Astrocyte of the spinal cord (primary cell): Measurements from ENCODE around the gene CSNK2A1.
A peak's percentile ranks its signal among the peaks of the same experiment; 100 is the strongest.
"Not testable (repeated sequence)": the region's sequence is repeated elsewhere in the genome, so short reads cannot be mapped to it uniquely, and the experiment has no call there.

Experiments
- DNase-seq: peaks from one replicate; pipeline ENCODE4 v3.0.0; 2011; ENCODE audit warnings: low read depth, low spot score
- H3K4me3 ChIP-seq: 2 replicates; pipeline ENCODE4 v1.5.1; 2011; ENCODE audit warnings: low read depth, mild to moderate bottlenecking, low read length, moderate library complexity
- in situ Hi-C: cut with HindIII; loops from 2 replicates; pipeline ENCODE4 v1.10.0; 2017; ENCODE audit warnings: low sequenced_read_pairs
- TF ChIP-seq, protein P1 (sequence below): IDR thresholded peaks from 2 replicates; pipeline ENCODE4 v1.5.1; 2012; ENCODE audit warnings: low read depth, mild to moderate bottlenecking, low read length, inconsistent platforms

The CSNK2A1 gene

DNA sequence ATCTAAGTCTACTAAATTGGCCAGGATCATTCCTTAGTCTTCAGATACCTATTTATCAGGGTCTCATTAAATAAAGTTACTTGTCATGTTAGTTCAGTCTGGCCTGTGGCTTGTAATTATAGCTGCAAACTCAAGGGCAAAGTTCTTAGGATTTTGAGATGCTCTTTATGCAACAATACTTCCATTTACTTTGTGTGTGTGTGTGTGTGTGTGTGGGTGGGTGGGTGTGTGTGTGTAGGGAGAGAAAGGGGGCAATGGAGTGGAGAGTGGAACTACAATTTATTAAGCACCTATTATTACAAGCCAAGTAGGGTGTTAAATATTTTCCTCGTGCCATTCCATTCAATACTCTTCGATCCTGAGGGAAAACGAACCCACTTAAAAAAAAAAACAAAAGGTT lies 63.5 kb downstream of the CSNK2A1 start:
- TF ChIP-seq, protein P1, sequence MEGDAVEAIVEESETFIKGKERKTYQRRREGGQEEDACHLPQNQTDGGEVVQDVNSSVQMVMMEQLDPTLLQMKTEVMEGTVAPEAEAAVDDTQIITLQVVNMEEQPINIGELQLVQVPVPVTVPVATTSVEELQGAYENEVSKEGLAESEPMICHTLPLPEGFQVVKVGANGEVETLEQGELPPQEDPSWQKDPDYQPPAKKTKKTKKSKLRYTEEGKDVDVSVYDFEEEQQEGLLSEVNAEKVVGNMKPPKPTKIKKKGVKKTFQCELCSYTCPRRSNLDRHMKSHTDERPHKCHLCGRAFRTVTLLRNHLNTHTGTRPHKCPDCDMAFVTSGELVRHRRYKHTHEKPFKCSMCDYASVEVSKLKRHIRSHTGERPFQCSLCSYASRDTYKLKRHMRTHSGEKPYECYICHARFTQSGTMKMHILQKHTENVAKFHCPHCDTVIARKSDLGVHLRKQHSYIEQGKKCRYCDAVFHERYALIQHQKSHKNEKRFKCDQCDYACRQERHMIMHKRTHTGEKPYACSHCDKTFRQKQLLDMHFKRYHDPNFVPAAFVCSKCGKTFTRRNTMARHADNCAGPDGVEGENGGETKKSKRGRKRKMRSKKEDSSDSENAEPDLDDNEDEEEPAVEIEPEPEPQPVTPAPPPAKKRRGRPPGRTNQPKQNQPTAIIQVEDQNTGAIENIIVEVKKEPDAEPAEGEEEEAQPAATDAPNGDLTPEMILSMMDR = no peak
- DNase-seq = no peak
- H3K4me3 ChIP-seq = no peak overlapping the region
- in situ Hi-C loops = no loop called here

DNA sequence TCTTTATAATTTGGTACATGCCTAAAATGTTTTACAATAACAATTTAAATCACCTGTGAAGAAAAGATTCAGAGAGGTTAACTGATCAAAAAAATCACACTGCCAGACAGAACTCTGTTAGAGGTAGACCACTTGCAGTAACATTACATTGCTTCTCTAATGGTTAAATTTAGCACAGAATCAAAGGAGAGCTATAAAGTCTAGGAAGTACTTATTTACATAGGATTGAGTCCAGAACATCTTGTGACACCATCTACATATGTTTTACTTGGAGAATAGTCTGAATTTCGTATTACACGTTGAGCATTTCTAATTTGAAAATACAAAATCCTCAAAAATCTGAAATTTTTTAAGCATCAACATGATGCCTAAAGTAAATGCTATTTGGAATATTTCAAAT lies 64.1 kb downstream of the CSNK2A1 start:
- in situ Hi-C loops = no loop called here
- TF ChIP-seq, protein P1 = no peak
- H3K4me3 ChIP-seq = no peak overlapping the region
- peak; percentile 48 for DNase-seq

DNA sequence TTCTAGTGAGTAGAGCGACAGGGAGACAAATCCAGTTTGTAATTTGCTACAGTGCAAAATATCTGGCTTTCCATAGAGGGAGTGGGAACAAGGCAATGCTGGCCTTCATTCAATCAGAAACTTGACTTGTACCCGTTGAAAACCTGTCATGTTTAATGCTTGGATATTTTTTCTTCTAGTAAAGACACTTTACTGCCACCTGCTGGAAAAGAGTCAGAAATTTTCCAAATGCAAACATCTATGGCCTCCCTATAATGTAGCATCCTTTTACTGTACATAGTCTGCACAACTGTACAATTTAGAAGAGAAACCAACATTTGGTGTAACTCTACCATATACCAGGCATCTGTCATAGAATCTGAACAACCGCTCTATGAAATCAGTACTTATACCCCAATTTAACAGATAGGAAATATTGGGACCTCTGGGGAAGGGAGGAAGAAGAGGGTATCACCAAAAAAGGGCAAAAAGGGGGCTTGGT lies 64.6 kb downstream of the CSNK2A1 start:
- in situ Hi-C loops = no loop called here
- TF ChIP-seq, protein P1 = peak; percentile 52
- no peak overlapping the region for H3K4me3 ChIP-seq
- peak; percentile 78 for DNase-seq

DNA sequence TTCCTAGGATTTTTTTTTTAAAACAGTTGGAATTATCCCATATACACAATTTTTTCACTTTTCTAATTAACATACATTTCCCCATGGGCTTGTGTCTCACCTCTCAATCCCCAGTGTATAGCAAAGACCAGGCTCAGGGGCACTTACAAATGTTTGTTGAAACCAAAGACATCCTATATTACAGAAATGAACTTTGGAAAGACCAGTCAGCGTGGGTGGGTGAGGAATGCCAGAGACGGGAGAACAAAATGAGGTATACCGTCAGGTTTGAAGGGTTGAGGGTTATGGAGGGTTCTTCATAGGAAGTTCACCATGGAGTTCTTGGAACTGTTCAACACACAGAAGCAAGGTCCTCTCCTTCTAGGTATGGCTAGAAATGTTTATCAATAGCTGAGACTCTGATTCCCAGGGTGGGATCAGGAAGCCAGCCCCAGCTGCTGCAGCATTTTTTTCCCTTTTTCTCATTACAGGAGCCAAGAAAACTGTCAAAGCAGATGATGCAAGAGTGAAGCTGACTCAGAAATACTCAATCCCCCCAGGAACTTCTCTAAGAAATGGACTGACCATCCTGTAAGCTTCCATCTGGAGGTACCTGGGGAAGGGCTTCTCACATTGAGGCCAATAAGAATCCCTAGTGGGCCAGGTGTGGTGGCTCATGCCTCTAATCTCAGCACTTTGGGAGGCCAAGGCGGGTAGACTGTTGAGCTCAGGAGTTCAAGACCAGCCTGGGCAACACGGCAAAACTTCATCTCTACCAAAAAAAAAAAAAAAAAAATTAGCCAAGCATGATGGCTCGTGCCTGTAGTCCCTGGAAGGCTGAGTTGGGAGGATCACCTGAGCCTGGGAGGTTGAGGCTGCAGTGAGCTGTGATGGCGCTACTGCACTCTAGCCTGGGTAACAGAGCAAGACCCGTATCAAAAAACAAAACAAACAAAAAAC lies 65.3 kb downstream of the CSNK2A1 start:
- in situ Hi-C loops = no loop called here
- H3K4me3 ChIP-seq = no peak overlapping the region
- TF ChIP-seq, protein P1 = no peak
- peak; percentile 70 for DNase-seq

DNA sequence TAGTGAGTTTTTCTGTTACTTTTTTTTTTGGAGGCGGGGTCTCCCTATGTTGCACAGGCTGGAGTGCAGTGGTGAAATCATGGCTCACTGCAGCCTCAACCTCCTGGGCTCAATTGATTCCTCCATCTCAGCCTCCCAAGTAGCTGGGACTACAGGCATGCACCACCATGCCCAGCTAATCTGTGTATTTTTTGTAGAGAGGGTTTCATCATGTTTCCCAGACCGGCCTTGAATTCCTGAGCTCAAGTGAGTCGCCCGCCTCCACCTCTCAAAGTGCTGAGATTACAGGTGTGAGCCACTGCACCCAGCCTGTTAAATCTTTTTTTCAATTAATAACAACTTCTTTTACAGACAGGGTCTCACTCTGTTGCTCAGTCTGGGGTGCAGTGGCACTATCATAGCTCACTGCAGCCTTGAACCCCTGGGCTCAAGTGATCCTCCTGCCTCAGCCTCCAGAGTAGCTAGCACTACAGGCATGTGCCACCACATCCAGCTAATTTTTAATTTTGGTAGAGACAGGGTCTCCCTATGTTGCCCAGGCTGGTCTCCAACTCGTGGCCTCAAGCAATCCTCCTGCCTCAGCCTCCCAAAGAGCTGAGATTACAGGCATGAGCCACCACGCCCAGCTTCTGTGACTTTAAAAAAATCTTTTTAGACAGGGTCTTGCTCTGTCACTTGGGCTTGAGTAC lies 66.9 kb downstream of the CSNK2A1 start:
- H3K4me3 ChIP-seq, DNase-seq, in situ Hi-C loops: not testable (repeated sequence)

DNA sequence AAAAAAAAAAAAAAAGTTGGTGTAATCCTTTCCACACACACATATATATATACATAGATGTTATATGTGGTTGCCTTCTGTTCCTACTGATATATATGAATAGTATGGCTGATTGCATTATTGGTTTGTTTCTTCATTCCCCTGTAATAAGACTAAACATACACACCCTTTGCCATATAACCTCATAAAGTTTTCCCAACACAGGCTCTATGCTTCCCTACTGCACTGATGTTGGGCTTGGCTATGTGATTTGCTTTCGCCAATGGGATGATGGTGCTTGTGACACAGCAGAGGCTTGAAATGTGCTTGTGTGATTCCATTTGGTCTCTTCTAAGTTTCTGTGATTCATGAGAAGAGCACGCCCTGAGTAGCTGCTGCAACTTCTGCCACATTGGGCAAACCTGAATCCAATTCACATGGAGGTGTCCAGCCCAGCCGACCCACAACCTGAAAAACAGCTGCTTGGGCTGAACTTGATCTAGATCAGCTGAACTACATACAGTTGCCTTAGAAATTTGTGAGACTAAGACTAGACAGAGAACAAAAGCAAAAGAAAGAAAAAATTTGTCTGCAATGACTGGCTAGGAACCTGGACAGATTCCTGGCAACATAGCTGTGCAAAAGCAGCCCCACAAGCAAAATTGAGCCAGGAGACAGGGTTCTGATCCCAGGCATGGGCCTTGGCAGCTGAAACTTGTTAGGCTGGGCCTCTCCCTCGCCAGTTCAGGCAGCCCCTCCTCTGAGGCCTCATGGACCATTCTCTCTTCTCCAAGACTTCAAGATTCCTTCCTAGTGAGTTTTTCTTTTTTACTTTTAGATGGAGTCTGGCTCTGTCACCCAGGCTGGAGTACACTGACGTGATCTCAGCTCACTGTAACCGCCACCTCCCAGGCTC lies 67.9 kb downstream of the CSNK2A1 start:
- no peak overlapping the region for H3K4me3 ChIP-seq
- TF ChIP-seq, protein P1 = no peak
- DNase-seq = no peak
- in situ Hi-C loops = no loop called here
